ENCODE data around the gene C6orf163.

- no peak for TF ChIP-seq PBX3 (IDR thresholded peaks at IDR 0.05; ENCODE audit: insufficient replicate concordance, low read depth, low read length)
- no peak for TF ChIP-seq CEBPB (IDR thresholded peaks at IDR 0.05; ENCODE audit: borderline replicate concordance in 1 of 2, low read depth in 2 of 2, low read length in 2 of 2)
- TF ChIP-seq NFYA (IDR thresholded peaks at IDR 0.05; ENCODE audit: borderline replicate concordance, low read depth, low read length): no peak
- TF ChIP-seq RCOR1 (conservative IDR thresholded peaks at IDR 0.05; ENCODE audit: low read depth, low read length): no peak
- TF ChIP-seq POLR2A (IDR thresholded peaks at IDR 0.05; ENCODE audit: low read depth, low read length): no peak
- TF ChIP-seq EZH2 (IDR thresholded peaks at IDR 0.05; ENCODE audit: borderline replicate concordance, control insufficient read depth, low read depth, low read length): no peak
- no peak for TF ChIP-seq SMARCA5 (IDR thresholded peaks at IDR 0.05)
- no peak for TF ChIP-seq EP300 (IDR thresholded peaks at IDR 0.05; ENCODE audit: borderline replicate concordance in 1 of 2, control insufficient read depth in 1 of 2, low read depth in 2 of 2, low read length in 2 of 2)
- no peak for TF ChIP-seq BCLAF1 (IDR thresholded peaks at IDR 0.05)
- TF ChIP-seq CREB1 (IDR thresholded peaks at IDR 0.05; ENCODE audit: low read depth): no peak
- TF ChIP-seq SUZ12 (IDR thresholded peaks at IDR 0.05; ENCODE audit: unreplicated experiment): no peak
- TF ChIP-seq POLR2AphosphoS5 (IDR thresholded peaks at IDR 0.05; ENCODE audit: low read length): no peak
- TF ChIP-seq CTCF (IDR thresholded peaks at IDR 0.05 in 2 of 3, conservative IDR thresholded peaks at IDR 0.05 in 1 of 3; ENCODE audit: control insufficient read depth in 2 of 3, extremely low read depth in 1 of 3, insufficient read depth in 1 of 3, low read depth in 3 of 3, low read length in 3 of 3): no peak
- no peak for TF ChIP-seq PRDM15 (CRISPR knock-in tag; IDR thresholded peaks at IDR 0.05)
These were observed 10.9 kb upstream of the C6orf163 start for GRCh38 chr6:87333591-87334181.
